BE2C (cell line): ENCODE data around the gene SLC22A2.

Experiments
- DNase-seq: peaks from one replicate; pipeline ENCODE4 v3.0.0-alpha.2; 2020
- H3K27me3 ChIP-seq: fragments of 250-450 bp; sonication (Bioruptor Pico); 2 replicates; pipeline ENCODE4 v1.5.1; 2020; ENCODE audit warnings: mild to moderate bottlenecking
- H3K36me3 ChIP-seq: fragments of 250-450 bp; sonication (Bioruptor Pico); 2 replicates; pipeline ENCODE4 v1.5.1; 2020; ENCODE audit warnings: mild to moderate bottlenecking
- H3K4me1 ChIP-seq: fragments of 250-450 bp; sonication (Bioruptor Pico); 2 replicates; pipeline ENCODE4 v1.5.1; 2020
- H3K4me3 ChIP-seq: 2 replicates; pipeline ENCODE4 v1.5.1; 2011; ENCODE audit warnings: low read depth, low read length
- H3K9me3 ChIP-seq: fragments of 250-450 bp; sonication (Bioruptor Pico); 2 replicates; pipeline ENCODE4 v1.5.1; 2020
- TF ChIP-seq, protein P1 (sequence below): IDR thresholded peaks from 2 replicates; pipeline ENCODE4 v1.5.1; 2012; ENCODE audit warnings: mild to moderate bottlenecking, low read depth, low read length

The SLC22A2 gene

DNA sequence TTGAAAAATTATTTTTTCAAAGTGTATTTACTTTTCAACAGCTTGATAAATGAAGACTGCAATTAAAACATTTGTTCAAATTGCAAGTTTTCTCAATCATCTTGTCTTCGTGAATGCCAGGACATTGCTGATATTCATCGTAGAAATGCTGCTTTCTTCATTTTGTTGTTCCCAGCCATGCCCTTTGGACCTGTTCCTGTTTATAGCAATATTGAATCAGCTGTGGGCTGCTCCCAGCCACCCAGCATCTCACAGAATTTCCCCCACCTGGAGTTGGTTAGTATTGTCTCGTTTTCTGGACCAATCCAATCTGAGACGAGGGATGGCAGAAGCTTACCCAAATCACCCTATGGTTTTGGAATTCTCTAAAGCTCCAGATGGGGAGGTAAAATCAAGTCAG, 40.8 kb downstream of the SLC22A2 start:
- H3K4me3 ChIP-seq: no peak overlapping the region
- no peaks in the 10 kb centered on the region for H3K27me3 ChIP-seq
- DNase-seq: no peak
- TF ChIP-seq, protein P1, sequence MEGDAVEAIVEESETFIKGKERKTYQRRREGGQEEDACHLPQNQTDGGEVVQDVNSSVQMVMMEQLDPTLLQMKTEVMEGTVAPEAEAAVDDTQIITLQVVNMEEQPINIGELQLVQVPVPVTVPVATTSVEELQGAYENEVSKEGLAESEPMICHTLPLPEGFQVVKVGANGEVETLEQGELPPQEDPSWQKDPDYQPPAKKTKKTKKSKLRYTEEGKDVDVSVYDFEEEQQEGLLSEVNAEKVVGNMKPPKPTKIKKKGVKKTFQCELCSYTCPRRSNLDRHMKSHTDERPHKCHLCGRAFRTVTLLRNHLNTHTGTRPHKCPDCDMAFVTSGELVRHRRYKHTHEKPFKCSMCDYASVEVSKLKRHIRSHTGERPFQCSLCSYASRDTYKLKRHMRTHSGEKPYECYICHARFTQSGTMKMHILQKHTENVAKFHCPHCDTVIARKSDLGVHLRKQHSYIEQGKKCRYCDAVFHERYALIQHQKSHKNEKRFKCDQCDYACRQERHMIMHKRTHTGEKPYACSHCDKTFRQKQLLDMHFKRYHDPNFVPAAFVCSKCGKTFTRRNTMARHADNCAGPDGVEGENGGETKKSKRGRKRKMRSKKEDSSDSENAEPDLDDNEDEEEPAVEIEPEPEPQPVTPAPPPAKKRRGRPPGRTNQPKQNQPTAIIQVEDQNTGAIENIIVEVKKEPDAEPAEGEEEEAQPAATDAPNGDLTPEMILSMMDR: no peak
- H3K9me3 ChIP-seq: no peaks in the 10 kb centered on the region
- H3K36me3 ChIP-seq: no peaks in the 10 kb centered on the region
- H3K4me1 ChIP-seq: no peaks in the 10 kb centered on the region

DNA sequence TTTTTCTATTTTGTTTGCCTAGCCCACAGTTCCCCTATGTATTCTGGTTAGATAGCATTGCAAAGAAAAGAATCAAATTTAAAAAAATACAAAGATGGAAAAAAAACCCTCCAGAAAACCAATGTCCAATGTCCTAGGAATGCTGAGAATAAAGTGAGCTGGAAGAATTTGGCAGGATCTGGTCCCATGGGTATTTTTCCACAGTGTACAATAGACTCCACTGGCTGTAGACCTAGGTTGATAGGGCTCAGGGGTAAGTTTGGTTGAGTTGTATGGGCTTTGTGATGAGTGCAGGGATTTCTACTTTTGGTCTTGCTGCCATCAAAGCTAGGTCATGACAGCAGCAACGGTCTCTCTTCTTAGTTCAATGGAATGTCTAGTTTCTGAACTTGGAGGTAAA, 41.5 kb downstream of the SLC22A2 start:
- no peaks in the 10 kb centered on the region for H3K27me3 ChIP-seq
- DNase-seq: no peak
- no peaks in the 10 kb centered on the region for H3K36me3 ChIP-seq
- no peak overlapping the region for H3K4me3 ChIP-seq
- no peaks in the 10 kb centered on the region for H3K9me3 ChIP-seq
- TF ChIP-seq, protein P1: no peak
- no peaks in the 10 kb centered on the region for H3K4me1 ChIP-seq

DNA sequence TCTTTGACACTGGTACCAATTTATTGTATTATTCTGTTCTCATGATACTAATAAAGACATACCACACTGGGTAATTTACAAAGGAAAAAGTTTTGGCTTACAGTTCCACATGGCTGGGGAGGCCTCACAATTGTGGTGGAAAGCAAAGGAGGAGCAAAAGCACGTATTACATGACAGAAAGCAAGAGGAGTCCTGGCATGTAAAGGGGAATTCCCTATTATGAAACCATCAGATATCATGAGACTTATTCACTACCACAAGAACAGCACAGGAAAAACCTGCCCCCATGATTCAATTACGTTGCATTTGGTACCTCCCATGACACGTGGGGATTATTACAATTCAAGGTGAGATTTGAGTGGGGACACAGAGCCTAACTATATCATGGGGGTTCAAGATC, 43.4 kb downstream of the SLC22A2 start:
- TF ChIP-seq, protein P1: no peak
- H3K4me3 ChIP-seq: no peak overlapping the region
- no peak for DNase-seq
- no peaks in the 10 kb centered on the region for H3K36me3 ChIP-seq
- H3K4me1 ChIP-seq: no peaks in the 10 kb centered on the region
- H3K27me3 ChIP-seq: no peaks in the 10 kb centered on the region
- H3K9me3 ChIP-seq: no peaks in the 10 kb centered on the region

DNA sequence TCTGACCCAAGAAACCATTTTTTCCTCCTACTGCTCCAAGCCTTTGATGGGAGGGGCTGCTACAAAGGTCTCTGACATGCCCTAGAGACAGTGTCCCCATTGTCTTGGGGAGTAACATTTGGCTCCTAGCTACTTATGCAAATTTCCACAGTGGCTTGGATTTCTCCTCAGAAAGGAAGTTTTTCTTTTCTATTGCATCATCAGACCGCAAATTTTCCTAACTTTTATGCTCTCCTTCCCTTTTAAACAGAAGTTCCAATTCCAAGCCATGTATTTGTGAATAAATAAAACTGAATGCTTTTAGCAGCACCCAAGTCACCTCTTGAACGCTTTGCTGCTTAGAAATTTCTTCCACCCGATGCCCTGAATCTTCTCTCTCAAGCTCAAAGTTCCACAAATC, 51.0 kb downstream of the SLC22A2 start:
- H3K4me1 ChIP-seq: no peaks in the 10 kb centered on the region
- H3K36me3 ChIP-seq: no peaks in the 10 kb centered on the region
- TF ChIP-seq, protein P1: no peak
- no peaks in the 10 kb centered on the region for H3K27me3 ChIP-seq
- DNase-seq: no peak
- no peaks in the 10 kb centered on the region for H3K9me3 ChIP-seq
- H3K4me3 ChIP-seq: no peak overlapping the region

DNA sequence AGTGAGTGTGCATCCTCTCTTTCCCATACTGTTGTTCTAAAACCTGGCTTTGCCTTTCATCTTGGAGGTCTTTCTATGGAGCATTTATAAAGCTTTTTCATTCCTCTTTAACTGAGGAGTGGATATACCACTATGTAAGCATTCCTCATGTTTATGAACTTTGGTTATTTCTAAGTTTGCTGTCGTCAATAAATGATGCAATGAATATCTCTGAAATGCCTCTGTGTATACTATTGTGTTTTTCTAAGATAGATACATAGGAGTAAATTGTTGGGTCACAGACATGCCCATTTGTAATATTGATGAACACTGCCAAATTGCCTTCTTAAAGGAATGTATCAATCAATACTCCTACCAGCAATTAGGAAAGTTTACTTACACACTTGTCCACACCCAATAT, 53.9 kb downstream of the SLC22A2 start:
- DNase-seq: no peak
- Histone ChIP-seq H3K27me3 (no peaks in the 10 kb centered on the region), H3K4me1 (no peaks in the 10 kb centered on the region), H3K9me3 (no peaks in the 10 kb centered on the region), H3K4me3 (no peak overlapping the region), H3K36me3 (no peaks in the 10 kb centered on the region)
- TF ChIP-seq, protein P1: no peak

DNA sequence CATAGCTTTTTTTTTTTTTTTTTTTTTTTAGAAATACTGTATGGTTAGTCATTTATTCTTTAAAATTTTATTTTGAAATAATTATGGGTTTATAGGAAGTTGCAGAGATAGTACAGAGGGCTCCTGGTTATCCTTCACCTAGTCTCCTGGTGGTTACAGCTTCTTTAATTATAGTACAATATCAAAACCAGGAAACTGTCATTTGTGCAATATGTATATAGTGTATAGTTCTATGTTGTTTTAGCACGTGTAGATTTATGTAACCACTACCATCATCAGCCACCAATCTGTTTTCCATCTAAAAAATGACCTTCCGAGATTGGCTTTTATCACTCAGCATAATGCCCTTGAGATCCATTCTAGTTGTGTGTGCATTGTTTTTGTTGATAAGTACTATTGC, 54.7 kb downstream of the SLC22A2 start:
- no peak overlapping the region for H3K4me3 ChIP-seq
- H3K36me3 ChIP-seq: no peaks in the 10 kb centered on the region
- H3K4me1 ChIP-seq: no peaks in the 10 kb centered on the region
- no peaks in the 10 kb centered on the region for H3K9me3 ChIP-seq
- H3K27me3 ChIP-seq: no peaks in the 10 kb centered on the region
- DNase-seq: no peak
- TF ChIP-seq, protein P1: no peak
